DND-41 (cell line): ENCODE results near the gene IFIT5.

Experiments used
- EZH2 ChIP-seq: IDR thresholded peaks from 3 replicates; pipeline ENCODE4 v1.6.1; 2012; ENCODE audit warnings: borderline replicate concordance, low read depth, mild to moderate bottlenecking, moderate library complexity, low read length, inconsistent platforms; ENCODE audit not compliant: severe bottlenecking
- TF ChIP-seq, protein P1 (sequence below): IDR thresholded peaks from 2 replicates; pipeline ENCODE4 v1.5.1; 2012; ENCODE audit warnings: borderline replicate concordance, low read length, moderate library complexity, mild to moderate bottlenecking; ENCODE audit not compliant: poor library complexity, severe bottlenecking; ENCODE audit errors: extremely low read depth

DNA sequence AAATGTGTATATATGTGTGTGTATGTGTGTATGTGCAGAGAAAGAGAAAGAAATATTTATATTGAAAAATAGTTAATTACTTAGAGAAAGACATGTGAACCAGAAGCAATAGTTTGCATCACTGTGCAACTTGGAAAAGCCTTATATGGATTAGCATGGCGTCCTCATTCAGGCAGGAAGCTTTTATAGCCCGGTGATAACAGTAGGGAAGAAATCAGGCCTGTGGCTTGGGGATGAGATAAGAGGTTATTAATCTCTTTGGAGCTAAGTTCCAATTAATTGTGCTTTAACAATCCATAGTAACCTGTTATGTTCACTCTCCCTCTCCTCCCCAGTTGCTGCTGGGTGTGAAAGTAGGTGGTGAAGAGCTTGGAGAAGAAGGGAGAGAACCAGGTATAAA, 36.5 kb downstream of the IFIT5 start:
- TF ChIP-seq, protein P1, sequence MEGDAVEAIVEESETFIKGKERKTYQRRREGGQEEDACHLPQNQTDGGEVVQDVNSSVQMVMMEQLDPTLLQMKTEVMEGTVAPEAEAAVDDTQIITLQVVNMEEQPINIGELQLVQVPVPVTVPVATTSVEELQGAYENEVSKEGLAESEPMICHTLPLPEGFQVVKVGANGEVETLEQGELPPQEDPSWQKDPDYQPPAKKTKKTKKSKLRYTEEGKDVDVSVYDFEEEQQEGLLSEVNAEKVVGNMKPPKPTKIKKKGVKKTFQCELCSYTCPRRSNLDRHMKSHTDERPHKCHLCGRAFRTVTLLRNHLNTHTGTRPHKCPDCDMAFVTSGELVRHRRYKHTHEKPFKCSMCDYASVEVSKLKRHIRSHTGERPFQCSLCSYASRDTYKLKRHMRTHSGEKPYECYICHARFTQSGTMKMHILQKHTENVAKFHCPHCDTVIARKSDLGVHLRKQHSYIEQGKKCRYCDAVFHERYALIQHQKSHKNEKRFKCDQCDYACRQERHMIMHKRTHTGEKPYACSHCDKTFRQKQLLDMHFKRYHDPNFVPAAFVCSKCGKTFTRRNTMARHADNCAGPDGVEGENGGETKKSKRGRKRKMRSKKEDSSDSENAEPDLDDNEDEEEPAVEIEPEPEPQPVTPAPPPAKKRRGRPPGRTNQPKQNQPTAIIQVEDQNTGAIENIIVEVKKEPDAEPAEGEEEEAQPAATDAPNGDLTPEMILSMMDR: no peak
- TF ChIP-seq EZH2: no peak
